CD4-positive, alpha-beta T cell (primary cell): Measurements from ENCODE around the gene TTC39A. TPM values are rescaled to one million over a fixed set of nuclear protein-coding genes. Genes with fewer than 3 reads are reported as not detected.

Source experiments
- ATAC-seq: fragments of 200-7000 bp; cut with Tn5 transposase; one replicate; pipeline ENCODE4 v1.10.0; 2022; ENCODE audit warnings: mild to moderate bottlenecking; ENCODE audit not compliant: poor library complexity
- CTCF ChIA-PET: fragments of 350-600 bp; sonication (Branson Sonifier 250); formaldehyde crosslinking; loops from one replicate; lab custom pipeline; 2021; ENCODE audit warnings: antibody characterized with exemption, inconsistent platforms; lab: Charles Lee
- POLR2A ChIA-PET: fragments of 350-600 bp; sonication (Branson Sonifier 250); formaldehyde crosslinking; loops from one replicate; lab custom pipeline; 2021; ENCODE audit warnings: antibody characterized with exemption, inconsistent platforms; lab: Charles Lee
- DNase-seq, 14 experiments: peaks; one replicate each; pipeline ENCODE4 v3.0.0-alpha.2; 2013 to 2020; ENCODE audit warnings: mixed read lengths in 2 of 14
- H3K27ac ChIP-seq, 2 donors: one replicate each; pipeline versions ENCODE4 v1.5.1 to v1.7.0; 2013; ENCODE audit warnings: low read length in 2 of 2, low read depth in 1 of 2, mild to moderate bottlenecking in 1 of 2
- H3K27me3 ChIP-seq, 2 experiments: 1 replicate in 1 of 2; 2 replicates in 1 of 2; pipeline versions ENCODE4 v1.6.1 to v1.7.0; 2013; ENCODE audit warnings: low read length in 2 of 2, control low read depth in 1 of 2, mild to moderate bottlenecking in 1 of 2, moderate library complexity in 1 of 2; ENCODE audit not compliant: insufficient read depth in 2 of 2, control insufficient read depth in 1 of 2
- H3K36me3 ChIP-seq: one replicate; pipeline ENCODE4 v1.6.1; 2013; ENCODE audit warnings: low read length, control low read depth; ENCODE audit not compliant: insufficient read depth
- H3K4me1 ChIP-seq: one replicate; pipeline ENCODE4 v1.6.1; 2013; ENCODE audit warnings: low read length, control low read depth; ENCODE audit not compliant: insufficient read depth
- H3K4me3 ChIP-seq: one replicate; pipeline ENCODE4 v1.5.1; 2013; ENCODE audit warnings: mild to moderate bottlenecking, low read length, moderate library complexity
- H3K9me3 ChIP-seq, 2 experiments: 1 replicate in 1 of 2; 2 replicates in 1 of 2; pipeline versions ENCODE4 v1.6.1 to v1.7.0; 2013; ENCODE audit warnings: low read length in 2 of 2, mild to moderate bottlenecking in 2 of 2, control low read depth in 1 of 2, moderate library complexity in 1 of 2; ENCODE audit not compliant: control insufficient read depth in 1 of 2, insufficient read depth in 1 of 2
- H3K27ac Mint-ChIP-seq: one replicate; pipeline ENCODE4 v1.8.0; 2020; ENCODE audit warnings: mixed read lengths
- H3K27me3 Mint-ChIP-seq: one replicate; pipeline ENCODE4 v1.8.0; 2021; ENCODE audit warnings: mixed read lengths
- H3K36me3 Mint-ChIP-seq: one replicate; pipeline ENCODE4 v1.8.0; 2021; ENCODE audit warnings: low read depth, mixed read lengths
- H3K4me1 Mint-ChIP-seq: one replicate; pipeline ENCODE4 v1.8.0; 2021; ENCODE audit warnings: low read depth, mixed read lengths
- H3K4me3 Mint-ChIP-seq: one replicate; pipeline ENCODE4 v1.8.0; 2020; ENCODE audit warnings: mild to moderate bottlenecking, mixed read lengths
- H3K9me3 Mint-ChIP-seq: one replicate; pipeline ENCODE4 v1.8.0; 2020; ENCODE audit warnings: mixed read lengths
- CTCF ChIP-seq: fragments of 200-600 bp; IDR thresholded peaks from one replicate; pipeline ENCODE4 v1.8.0; 2022; ENCODE audit warnings: antibody characterized with exemption, mild to moderate bottlenecking
- intact Hi-C, 2 experiments: fragments of 100-400 bp; cut with DNase I in 1 of 2; cut with micrococcal nuclease in 1 of 2; formaldehyde crosslinking; loops; one replicate each; pipeline versions ENCODE4 v1.15.1 to v1.9.0; 2023 to 2025; cut with DNase I, micrococcal nuclease
- total RNA-seq, 174 experiments: library from RNA in 2 of 174; stranded (reverse) in 2 of 174; gene quantifications; one replicate each; pipeline ENCODE4 v1.2.3 and lab custom pipeline; 2021 to 2026

The TTC39A gene
- total RNA-seq, 2 experiments from 2014 or later, result not detected

GRCh38 chr1:51372561-51372960 lies 42.2 kb upstream of the TTC39A start:
- ATAC-seq, result no peak
- Histone ChIP-seq H3K4me1 (no peaks in the 10 kb centered on the region), H3K36me3 (peaks cover 41% of the 10 kb centered on the region), H3K27ac (no peak overlapping the region), H3K9me3 (no peaks in the 10 kb centered on the region), H3K27me3 (no peaks in the 10 kb centered on the region), H3K4me3 (no peak overlapping the region)
- Mint-ChIP-seq H3K27ac (no peak overlapping the region), H3K9me3 (no peaks in the 10 kb centered on the region), H3K27me3 (no peaks in the 10 kb centered on the region), H3K4me3 (no peak overlapping the region), H3K36me3 (peaks cover 77% of the 10 kb centered on the region), H3K4me1 (no peaks in the 10 kb centered on the region)
- ChIA-PET POLR2A (no interaction called here), CTCF (no interaction called here)
- intact Hi-C loops, result no loop called here
- TF ChIP-seq CTCF, result no peak
- no peak for DNase-seq

DNA sequence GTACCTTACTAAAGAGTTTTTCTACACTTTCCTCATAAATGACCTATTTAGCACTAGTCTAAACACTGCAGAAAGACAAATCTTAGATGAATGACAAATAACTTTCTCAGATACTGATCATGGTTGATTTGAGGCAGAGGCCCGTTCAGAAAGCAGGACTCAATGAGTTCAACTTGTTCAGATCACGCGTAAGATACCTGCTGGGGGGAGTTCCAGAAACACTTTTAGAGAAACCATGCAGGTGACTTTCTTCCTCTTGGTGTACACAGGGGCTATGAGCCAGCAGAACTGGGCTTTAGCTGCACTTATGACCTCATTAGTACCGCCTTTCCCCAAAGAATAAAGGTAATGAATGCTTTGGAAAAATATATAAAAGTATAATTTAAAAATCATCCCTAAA lies 38.8 kb upstream of the TTC39A start:
- Histone ChIP-seq H3K27me3 (no peaks in the 10 kb centered on the region), H3K9me3 (no peaks in the 10 kb centered on the region), H3K36me3 (peaks cover 50% of the 10 kb centered on the region), H3K4me1 (no peaks in the 10 kb centered on the region), H3K4me3 (no peak overlapping the region), H3K27ac (no peak overlapping the region)
- CTCF ChIA-PET, result interaction anchor here (0.7 kb wide), 1 partner anchor 298 kb away, joined by 3 read pairs; no protein-coding TSS in a partner anchor
- Mint-ChIP-seq H3K27me3 (no peaks in the 10 kb centered on the region), H3K9me3 (no peaks in the 10 kb centered on the region), H3K27ac (no peak overlapping the region), H3K4me3 (no peak overlapping the region), H3K4me1 (no peaks in the 10 kb centered on the region), H3K36me3 (peaks cover 75% of the 10 kb centered on the region)
- POLR2A ChIA-PET, result no interaction called here
- intact Hi-C loops, result no loop called here
- TF ChIP-seq CTCF, result no peak
- ATAC-seq (no peak), DNase-seq (no peak)

DNA sequence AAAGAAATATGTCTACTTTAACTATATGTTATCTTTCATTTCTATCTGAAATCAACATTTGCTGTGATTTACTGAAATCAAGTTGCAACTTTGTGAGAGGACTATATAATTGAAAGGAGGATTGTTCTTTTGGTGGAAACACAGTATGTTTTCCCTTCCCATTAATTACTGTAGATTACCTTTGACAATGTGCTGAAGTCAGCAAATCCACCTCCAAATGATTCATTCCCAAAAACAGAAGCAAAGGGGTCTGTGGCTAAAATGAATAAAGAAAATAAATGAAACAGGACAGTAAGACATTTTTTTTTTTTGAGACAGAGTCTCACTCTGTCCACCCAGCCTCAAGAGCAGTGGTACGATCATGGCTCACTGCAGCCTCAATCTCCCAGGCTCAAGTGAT lies 35.4 kb upstream of the TTC39A start:
- ChIA-PET CTCF (no interaction called here), POLR2A (no interaction called here)
- peaks cover 72% of the 10 kb centered on the region for H3K36me3 Mint-ChIP-seq
- Histone ChIP-seq H3K9me3 (no peaks in the 10 kb centered on the region), H3K4me3 (no peak overlapping the region), H3K4me1 (no peaks in the 10 kb centered on the region), H3K27ac (no peak overlapping the region), H3K36me3 (peaks cover 56% of the 10 kb centered on the region), H3K27me3 (no peaks in the 10 kb centered on the region)
- intact Hi-C loops, result no loop called here
- H3K27me3 Mint-ChIP-seq, result no peaks in the 10 kb centered on the region
- TF ChIP-seq CTCF, result no peak
- no peak for ATAC-seq
- no peak overlapping the region for H3K27ac Mint-ChIP-seq
- no peaks in the 10 kb centered on the region for H3K4me1 Mint-ChIP-seq
- no peak overlapping the region for H3K4me3 Mint-ChIP-seq
- no peak for DNase-seq
- H3K9me3 Mint-ChIP-seq, result no peaks in the 10 kb centered on the region
